ENCODE data around the gene CPNE6. TPM values are rescaled to one million over a fixed set of nuclear protein-coding genes. Genes with fewer than 3 reads are reported as not detected.

The CPNE6 gene
- total and polyA plus RNA-seq, 2 of the 13 experiments (the other 11 are each of a cell fraction or from before 2014, with no cell fraction given): not detected

GRCh38 chr14:24113801-24114531, 42.6 kb downstream of the CPNE6 start (continued):
- TF ChIP-seq BRF2 (CRISPR knock-in tag; IDR thresholded peaks at IDR 0.05): peak; percentile 84
- TF ChIP-seq STAT5B (CRISPR knock-in tag; IDR thresholded peaks at IDR 0.05): peak; percentile 60; the same call in 1 of the 2 replicates
- peak; percentile 97 for TF ChIP-seq ARNTL (CRISPR knock-in tag; IDR thresholded peaks at IDR 0.05)
- TF ChIP-seq REXO4 (CRISPR knock-in tag; IDR thresholded peaks at IDR 0.05; ENCODE audit: borderline replicate concordance): peak; percentile 31; the same call in 1 of the 2 replicates
- peak in 1 of 2 experiments; percentile 83; a peak in 2 of 4 replicates for TF ChIP-seq POLR2A (IDR thresholded peaks at IDR 0.05; ENCODE audit: insufficient read depth in 1 of 2, low read depth in 2 of 2, low read length in 2 of 2)
- TF ChIP-seq NBN (conservative IDR thresholded peaks at IDR 0.05): 0 out of 2 replicates have a peak, but pooled peaks have one; percentile 15
- peak; percentile 93 for TF ChIP-seq SNAPC4 (CRISPR knock-in tag; IDR thresholded peaks at IDR 0.05)
- TF ChIP-seq MYC (CRISPR knock-in tag; IDR thresholded peaks at IDR 0.05; ENCODE audit: borderline replicate concordance): peak; percentile 97
- TF ChIP-seq PAWR (CRISPR knock-in tag; IDR thresholded peaks at IDR 0.05; ENCODE audit: borderline replicate concordance): peak; percentile 67; the same call in 1 of the 2 replicates
- TF ChIP-seq EHMT2 (IDR thresholded peaks at IDR 0.05; ENCODE audit: borderline replicate concordance, low read depth, low read length): 0 out of 2 replicates have a peak, but pooled peaks have one; percentile 22
- TF ChIP-seq ERF (CRISPR knock-in tag; IDR thresholded peaks at IDR 0.05): peak; percentile 99
- TF ChIP-seq SNRNP70 (IDR thresholded peaks at IDR 0.05; ENCODE audit: low read depth, low read length): no peak
- TF ChIP-seq, protein P1, sequence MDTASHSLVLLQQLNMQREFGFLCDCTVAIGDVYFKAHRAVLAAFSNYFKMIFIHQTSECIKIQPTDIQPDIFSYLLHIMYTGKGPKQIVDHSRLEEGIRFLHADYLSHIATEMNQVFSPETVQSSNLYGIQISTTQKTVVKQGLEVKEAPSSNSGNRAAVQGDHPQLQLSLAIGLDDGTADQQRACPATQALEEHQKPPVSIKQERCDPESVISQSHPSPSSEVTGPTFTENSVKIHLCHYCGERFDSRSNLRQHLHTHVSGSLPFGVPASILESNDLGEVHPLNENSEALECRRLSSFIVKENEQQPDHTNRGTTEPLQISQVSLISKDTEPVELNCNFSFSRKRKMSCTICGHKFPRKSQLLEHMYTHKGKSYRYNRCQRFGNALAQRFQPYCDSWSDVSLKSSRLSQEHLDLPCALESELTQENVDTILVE (CRISPR knock-in tag; IDR thresholded peaks at IDR 0.05): peak; percentile 97
- TF ChIP-seq MXD4 (CRISPR knock-in tag; IDR thresholded peaks at IDR 0.05): no peak; the same call in none of the 2 replicates
- peak; percentile 96; the same call in 1 of the 2 replicates for TF ChIP-seq ZNF570 (CRISPR knock-in tag; IDR thresholded peaks at IDR 0.05; ENCODE audit: borderline replicate concordance)
- TF ChIP-seq ZBTB1 (CRISPR knock-in tag; IDR thresholded peaks at IDR 0.05; ENCODE audit: borderline replicate concordance): peak; percentile 82; the same call in 1 of the 2 replicates
- peak; percentile 96 for TF ChIP-seq AFF4 (CRISPR knock-in tag; IDR thresholded peaks at IDR 0.05)

Data from HepG2 (cell line).